VCaP (cell line): ENCODE measurements around the gene IL17A.

Source experiments
- H3K27ac ChIP-seq: fragments of 450-650 bp; 2 replicates; pipeline ENCODE4 v1.5.1; 2017
- TF ChIP-seq, protein P1 (sequence below): fragments of 450-650 bp; conservative IDR thresholded peaks from 2 replicates; pipeline ENCODE4 v1.5.1; 2017; ENCODE audit warnings: mild to moderate bottlenecking, moderate library complexity

The IL17A gene

DNA sequence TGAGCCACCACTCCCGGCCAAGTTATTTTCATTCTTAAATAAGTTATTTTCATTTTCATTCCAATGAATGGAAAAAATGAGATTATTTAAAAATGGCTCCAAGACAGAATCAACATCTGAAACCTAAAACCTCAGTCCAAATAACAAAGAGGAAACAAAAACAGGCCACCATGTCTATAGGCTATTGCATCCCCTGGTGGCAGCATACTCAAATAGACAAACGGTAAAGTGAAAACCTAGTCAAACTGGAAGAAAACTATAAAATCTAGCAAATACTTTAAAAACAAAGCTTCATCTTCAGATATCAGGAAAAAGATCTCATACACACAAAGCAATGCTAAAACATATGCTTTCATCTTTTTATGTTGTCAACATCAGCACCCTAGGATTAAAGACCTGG, 20.9 kb downstream of the IL17A start:
- TF ChIP-seq, protein P1, sequence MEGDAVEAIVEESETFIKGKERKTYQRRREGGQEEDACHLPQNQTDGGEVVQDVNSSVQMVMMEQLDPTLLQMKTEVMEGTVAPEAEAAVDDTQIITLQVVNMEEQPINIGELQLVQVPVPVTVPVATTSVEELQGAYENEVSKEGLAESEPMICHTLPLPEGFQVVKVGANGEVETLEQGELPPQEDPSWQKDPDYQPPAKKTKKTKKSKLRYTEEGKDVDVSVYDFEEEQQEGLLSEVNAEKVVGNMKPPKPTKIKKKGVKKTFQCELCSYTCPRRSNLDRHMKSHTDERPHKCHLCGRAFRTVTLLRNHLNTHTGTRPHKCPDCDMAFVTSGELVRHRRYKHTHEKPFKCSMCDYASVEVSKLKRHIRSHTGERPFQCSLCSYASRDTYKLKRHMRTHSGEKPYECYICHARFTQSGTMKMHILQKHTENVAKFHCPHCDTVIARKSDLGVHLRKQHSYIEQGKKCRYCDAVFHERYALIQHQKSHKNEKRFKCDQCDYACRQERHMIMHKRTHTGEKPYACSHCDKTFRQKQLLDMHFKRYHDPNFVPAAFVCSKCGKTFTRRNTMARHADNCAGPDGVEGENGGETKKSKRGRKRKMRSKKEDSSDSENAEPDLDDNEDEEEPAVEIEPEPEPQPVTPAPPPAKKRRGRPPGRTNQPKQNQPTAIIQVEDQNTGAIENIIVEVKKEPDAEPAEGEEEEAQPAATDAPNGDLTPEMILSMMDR = peak; percentile 21; the same call in 1 of the 2 replicates
- no peak overlapping the region for H3K27ac ChIP-seq

DNA sequence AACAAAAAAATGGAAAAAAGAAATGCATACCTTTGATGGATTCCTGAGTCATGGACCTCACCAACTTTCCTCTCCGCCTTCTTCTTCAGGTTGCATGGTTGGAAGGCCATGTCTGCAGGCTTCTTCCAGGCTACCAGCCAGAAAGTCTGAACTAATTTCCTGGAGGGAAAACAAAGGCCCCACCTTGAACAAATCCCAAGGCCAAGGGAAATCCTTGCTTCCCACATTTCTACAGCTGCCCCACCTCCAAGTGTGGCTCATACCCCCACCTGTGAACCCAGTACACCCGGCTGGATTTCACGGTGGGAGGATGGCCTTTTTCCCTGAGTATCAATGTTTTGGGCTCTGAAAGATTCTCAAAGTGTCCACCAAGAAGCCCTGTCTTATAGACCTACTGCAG, 22.4 kb downstream of the IL17A start:
- TF ChIP-seq, protein P1 = no peak
- H3K27ac ChIP-seq = no peak overlapping the region

DNA sequence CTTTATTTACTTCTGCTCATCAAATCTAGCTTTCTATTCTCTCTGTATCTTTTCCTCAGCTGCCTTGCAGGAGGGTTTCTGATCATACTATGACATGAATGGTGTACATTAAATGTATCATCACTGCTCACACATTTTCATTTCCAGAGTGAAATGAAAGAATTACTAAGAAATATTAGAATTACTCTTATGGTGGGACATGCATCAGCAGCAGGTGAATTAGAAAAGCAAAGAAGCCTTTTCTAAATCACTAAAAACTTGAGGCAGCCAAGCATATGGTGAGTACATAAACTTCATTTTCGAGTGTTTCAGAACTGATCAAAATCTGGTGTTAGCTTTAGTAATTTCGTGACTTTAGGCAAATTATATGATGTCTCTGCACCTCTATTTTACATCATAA, 23.6 kb downstream of the IL17A start:
- no peak overlapping the region for H3K27ac ChIP-seq
- TF ChIP-seq, protein P1 = no peak

DNA sequence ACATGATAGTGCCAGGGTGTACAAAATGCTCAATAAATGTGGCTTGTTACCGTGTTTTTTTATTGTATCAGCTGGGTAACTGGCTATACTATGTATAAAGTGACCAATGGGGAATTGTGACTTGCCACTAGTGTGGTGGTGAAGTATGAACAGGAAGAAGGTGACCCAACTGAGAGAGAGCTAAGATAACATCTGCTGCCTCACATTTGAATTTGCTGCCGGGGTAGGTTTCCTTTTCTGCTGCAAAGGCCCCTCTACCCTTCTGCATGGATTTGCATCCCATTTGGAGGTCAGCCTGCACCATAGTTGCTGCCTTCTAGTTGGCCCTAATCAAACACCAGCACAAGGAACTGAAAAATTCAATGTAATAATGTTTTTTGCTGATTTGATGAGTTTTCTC, 24.1 kb downstream of the IL17A start:
- no peak overlapping the region for H3K27ac ChIP-seq
- TF ChIP-seq, protein P1 = no peak

DNA sequence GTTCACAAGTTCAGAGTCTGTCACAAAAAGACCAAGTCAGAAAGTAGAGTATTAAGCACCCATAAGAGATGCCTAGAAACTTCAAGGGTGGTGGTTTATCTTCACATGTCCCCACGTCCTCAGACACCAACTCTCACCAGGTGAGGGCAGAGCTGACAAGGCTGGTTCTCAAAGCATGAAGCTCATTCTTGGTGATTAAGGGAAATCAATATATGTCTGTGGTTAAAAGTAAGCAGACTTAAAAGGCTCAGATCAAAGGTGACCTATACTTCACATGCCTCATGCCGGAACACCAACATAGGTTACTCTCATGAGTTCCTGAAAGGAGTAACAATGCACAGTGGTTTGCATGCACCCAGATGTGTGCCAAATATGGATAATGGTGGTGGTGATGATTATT, 27.0 kb downstream of the IL17A start:
- TF ChIP-seq, protein P1 = no peak

DNA sequence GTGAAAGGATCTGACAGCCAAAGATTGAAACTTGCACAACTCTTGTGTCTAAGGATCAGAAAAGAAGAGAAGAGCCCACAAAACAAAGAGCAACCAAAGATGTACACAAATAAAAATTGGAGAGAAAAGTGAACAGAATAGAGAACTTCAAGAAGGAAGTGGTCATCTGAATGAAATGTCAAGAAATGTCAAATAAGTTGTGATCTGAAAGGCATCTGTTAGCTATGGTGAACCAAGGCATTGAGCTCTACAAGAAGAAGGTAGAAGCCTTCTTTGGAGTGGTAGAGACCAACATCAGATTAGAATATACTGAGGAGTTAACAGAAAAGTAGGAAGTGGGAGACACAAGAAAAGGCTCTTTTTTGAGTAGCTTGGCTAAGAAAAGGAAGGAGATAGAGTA, 29.6 kb downstream of the IL17A start:
- H3K27ac ChIP-seq = no peak overlapping the region
- TF ChIP-seq, protein P1 = no peak

More for the DNA sequence above, 27.0 kb downstream of the IL17A start:
- no peak overlapping the region for H3K27ac ChIP-seq

DNA sequence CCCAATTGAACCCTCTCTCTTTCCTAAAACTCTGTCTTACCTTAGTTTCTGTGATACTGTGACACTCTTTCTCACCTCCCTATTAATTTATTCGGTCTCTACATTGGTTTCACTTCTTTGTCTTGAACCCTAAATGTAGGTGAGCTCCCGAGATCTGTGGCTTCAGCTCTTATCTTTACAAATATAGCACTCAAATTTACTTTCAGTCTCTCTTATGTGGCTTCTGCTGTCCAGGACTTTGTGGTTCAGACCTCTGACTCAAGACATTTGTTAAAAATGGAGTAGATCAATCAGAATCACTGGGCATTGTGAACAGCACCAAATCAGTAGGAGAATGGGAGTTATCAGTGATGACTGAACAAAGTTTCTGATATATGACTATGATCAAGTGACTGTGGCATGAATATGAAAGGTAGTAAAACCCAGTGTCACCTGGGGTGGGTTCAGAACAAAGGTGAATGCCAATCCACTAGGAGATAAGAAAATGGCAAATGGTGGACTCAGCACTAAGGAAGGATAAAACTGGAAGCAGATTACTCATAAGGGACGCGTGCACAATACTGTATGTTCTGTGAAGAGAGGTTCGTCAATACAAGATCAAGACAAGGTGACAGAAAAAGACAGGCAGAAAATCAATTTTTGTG, 30.9 kb downstream of the IL17A start:
- TF ChIP-seq, protein P1 = no peak
- no peak overlapping the region for H3K27ac ChIP-seq
